HCT116 (cell line): ENCODE measurements around the gene DYNC2LI1. TPM values are rescaled to one million over a fixed set of nuclear protein-coding genes. Genes with fewer than 3 reads are reported as not detected.
A peak's percentile ranks its signal among the peaks of the same experiment; 100 is the strongest.

Source experiments
- ATAC-seq: fragments of 200-7000 bp; cut with Tn5 transposase; 2 replicates; pipeline ENCODE4 v1.9.1; 2020; ENCODE audit warnings: mild to moderate bottlenecking, moderate library complexity
- BruUV-seq: library from RNA; stranded (reverse); fragments of 400-500 nt; replicated peaks from 2 replicates; lab custom pipeline; 2021; lab: Mats Ljungman, UMichigan
- CTCF ChIA-PET: fragments of 300-600 bp; sonication (Branson Sonifier 250); formaldehyde crosslinking; loops from one replicate; lab custom pipeline; 2021; ENCODE audit warnings: antibody characterized with exemption; lab: Charles Lee
- POLR2A ChIA-PET: fragments of 300-600, 350-600 bp; sonication (Branson Sonifier 250); formaldehyde crosslinking; loops from one replicate; lab custom pipeline; 2021; ENCODE audit warnings: antibody characterized with exemption; lab: Charles Lee
- RAD21 ChIA-PET, 2 experiments: fragments of 300-600 bp; sonication (Branson Sonifier 250); formaldehyde crosslinking; loops; one replicate each; lab custom pipeline; 2023; ENCODE audit warnings: low total read pairs in 2 of 2; ENCODE audit not compliant: uncharacterized antibody in 2 of 2, unreplicated experiment in 2 of 2, low non-redundant PET in 1 of 2; lab: Charles Lee
- DNase-seq: peaks from one replicate; pipeline ENCODE4 v3.0.0-alpha.2; 2010; ENCODE audit warnings: low read depth, low spot score
- H2AFZ ChIP-seq: fragments of 200-600 bp; shearing (Covaris generic), sonication (generic); 2 replicates; pipeline ENCODE4 v1.6.1; 2017; ENCODE audit warnings: low read depth, mixed run types, mixed read lengths, antibody characterized with exemption, low read length; ENCODE audit not compliant: poor library complexity, severe bottlenecking
- H3K27ac ChIP-seq: 2 replicates; pipeline ENCODE4 v1.5.1; 2012; ENCODE audit warnings: low read depth, low read length
- H3K27me3 ChIP-seq: fragments of 200-600 bp; sonication (generic); 2 replicates; pipeline ENCODE4 v1.6.1; 2016; ENCODE audit warnings: mixed run types, low read length, mixed read lengths; ENCODE audit not compliant: insufficient read depth
- H3K36me3 ChIP-seq, 2 experiments: fragments of 200-500 bp in 1 of 2; fragments of 200-600 bp in 1 of 2; sonication (Bioruptor generic) in 1 of 2; sonication (generic) in 1 of 2; 2 replicates each; pipeline versions ENCODE4 v1.5.1 to v1.6.1; 2014 to 2016; ENCODE audit warnings: low read length in 2 of 2, inconsistent platforms in 1 of 2, mixed read lengths in 1 of 2, mixed run types in 1 of 2; ENCODE audit not compliant: insufficient read depth in 2 of 2, control insufficient read depth in 1 of 2
- H3K4me1 ChIP-seq, 2 experiments: fragments of 200-600 bp in 1 of 2; sonication (generic) in 1 of 2; 2 replicates each; pipeline versions ENCODE4 v1.5.1 to v1.6.1; 2012 to 2017; ENCODE audit warnings: low read length in 2 of 2, inconsistent platforms in 1 of 2, mild to moderate bottlenecking in 1 of 2, mixed read lengths in 1 of 2, mixed run types in 1 of 2, moderate library complexity in 1 of 2; ENCODE audit not compliant: insufficient read depth in 2 of 2, control insufficient read depth in 1 of 2
- H3K4me2 ChIP-seq: fragments of 200-600 bp; sonication (generic); 2 replicates; pipeline ENCODE4 v1.6.1; 2017; ENCODE audit warnings: mixed run types, low read length, mixed read lengths
- H3K4me3 ChIP-seq, 2 experiments: fragments of 200-600 bp in 1 of 2; sonication (generic) in 1 of 2; replicated peaks in 1 of 2; 2 replicates each; pipeline ENCODE4 v1.5.1; 2011 to 2016; ENCODE audit warnings: low read length in 2 of 2, control low read depth in 1 of 2, low read depth in 1 of 2, mild to moderate bottlenecking in 1 of 2, mixed read lengths in 1 of 2, mixed run types in 1 of 2
- H3K79me2 ChIP-seq: fragments of 200-600 bp; sonication (generic); 2 replicates; pipeline ENCODE4 v1.6.1; 2017; ENCODE audit warnings: mild to moderate bottlenecking, mixed run types, low read length, moderate library complexity, mixed read lengths; ENCODE audit not compliant: insufficient read depth
- H3K9ac ChIP-seq: fragments of 200-600 bp; sonication (generic); 2 replicates; pipeline ENCODE4 v1.6.1; 2016; ENCODE audit warnings: low read length, mixed read lengths
- H3K9me2 ChIP-seq: fragments of 200-600 bp; sonication (generic), shearing (Covaris generic); 2 replicates; pipeline ENCODE4 v1.6.1; 2017; ENCODE audit warnings: mixed run types, mild to moderate bottlenecking, moderate library complexity; ENCODE audit not compliant: insufficient read depth
- H3K9me3 ChIP-seq, 2 experiments: fragments of 200-500 bp in 1 of 2; fragments of 200-600 bp in 1 of 2; sonication (Bioruptor generic) in 1 of 2; sonication (generic) in 1 of 2; 2 replicates each; pipeline ENCODE4 v1.6.1; 2014 to 2017; ENCODE audit warnings: low read length in 2 of 2, mixed read lengths in 2 of 2, inconsistent platforms in 1 of 2, low read depth in 1 of 2, mild to moderate bottlenecking in 1 of 2, mixed run types in 1 of 2, moderate library complexity in 1 of 2; ENCODE audit not compliant: control insufficient read depth in 1 of 2, insufficient read depth in 1 of 2
- H4K20me1 ChIP-seq: fragments of 200-600 bp; sonication (generic), shearing (Covaris generic); 2 replicates; pipeline ENCODE4 v1.6.1; 2017; ENCODE audit warnings: mixed run types, mild to moderate bottlenecking, moderate library complexity; ENCODE audit not compliant: insufficient read depth
- EGR1 ChIP-seq: IDR thresholded peaks from 2 replicates; pipeline ENCODE4 v1.6.1; 2012; ENCODE audit warnings: low read depth
- EZH2 ChIP-seq: fragments of 200-600 bp; sonication (generic); IDR thresholded peaks from 2 replicates; pipeline ENCODE4 v1.6.1; 2017; ENCODE audit warnings: antibody characterized with exemption, mixed run types
- JUND ChIP-seq: IDR thresholded peaks from 2 replicates; pipeline ENCODE4 v1.6.1; 2012
- POLR2A ChIP-seq: IDR thresholded peaks from 2 replicates; pipeline ENCODE4 v1.7.0; 2011; ENCODE audit warnings: borderline replicate concordance; ENCODE audit not compliant: insufficient read depth, insufficient read length; ENCODE audit errors: extremely low read depth
- POLR2AphosphoS5 ChIP-seq: IDR thresholded peaks from 2 replicates; pipeline ENCODE4 v1.6.1; 2011; ENCODE audit warnings: mild to moderate bottlenecking, low read depth, low read length, moderate library complexity
- RAD21 ChIP-seq: IDR thresholded peaks from 2 replicates; pipeline ENCODE4 v1.6.1; 2012; ENCODE audit warnings: low read depth, mild to moderate bottlenecking
- SP1 ChIP-seq: IDR thresholded peaks from 2 replicates; pipeline ENCODE4 v1.6.1; 2012; ENCODE audit warnings: low read depth
- ZNF274 ChIP-seq: fragments of 200-500 bp; sonication (Bioruptor generic); IDR thresholded peaks from 2 replicates; pipeline ENCODE4 v1.6.1; 2014; ENCODE audit warnings: mild to moderate bottlenecking, low read depth, low read length, inconsistent platforms
- intact Hi-C: fragments of 100-400 bp; cut with micrococcal nuclease; formaldehyde crosslinking; loops from 2 replicates; pipeline ENCODE4 v1.10.0; 2022
- total RNA-seq: library from RNA; stranded (reverse); gene quantifications from one replicate; pipeline ENCODE4 v1.2.1, GENCODE V29; 2021; ENCODE audit not compliant: unreplicated experiment
- TF ChIP-seq, protein P1 (sequence below): IDR thresholded peaks from 2 replicates; pipeline ENCODE4 v1.6.1; 2012; ENCODE audit warnings: low read depth
- TF ChIP-seq, protein P2 (sequence below): IDR thresholded peaks from 2 replicates; pipeline ENCODE4 v1.6.1; 2011; ENCODE audit warnings: mild to moderate bottlenecking, low read length, moderate library complexity; ENCODE audit not compliant: insufficient replicate concordance; ENCODE audit errors: extremely low read depth
- TF ChIP-seq, protein P3 (sequence below), 3 experiments: fragments of 200-600 bp in 1 of 3; sonication (generic) in 1 of 3; IDR thresholded peaks in 2 of 3; conservative IDR thresholded peaks in 1 of 3; 2 replicates each; pipeline ENCODE4 v1.5.1; 2012 to 2017; ENCODE audit warnings: low read depth in 2 of 3, low read length in 2 of 3, antibody characterized with exemption in 1 of 3, borderline replicate concordance in 1 of 3, control low read depth in 1 of 3, mild to moderate bottlenecking in 1 of 3, mixed read lengths in 1 of 3, mixed run types in 1 of 3, moderate library complexity in 1 of 3; ENCODE audit not compliant: insufficient read depth in 1 of 3

Gene DYNC2LI1
- total RNA-seq, 1 experiment from 2014 or later: 16.7 TPM

DNA sequence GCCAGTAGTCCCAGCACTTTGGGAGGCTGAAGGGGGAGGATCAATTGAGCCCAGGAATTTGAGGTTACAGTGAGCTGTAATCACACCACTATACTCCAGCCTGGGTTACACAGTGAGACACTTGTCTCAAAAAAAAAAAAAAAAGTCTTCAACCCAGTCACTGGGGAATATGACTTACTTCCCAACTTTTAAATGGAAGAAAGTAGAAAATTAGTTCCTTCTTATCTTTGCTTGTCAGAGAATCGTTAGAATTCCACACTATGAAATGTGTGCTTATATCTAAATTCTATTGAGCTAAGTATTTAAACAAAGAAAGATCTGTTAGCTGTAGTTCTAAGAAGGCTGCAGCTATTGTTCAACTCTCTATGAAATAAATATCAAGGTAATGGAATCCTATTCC lies 22.4 kb downstream of the DYNC2LI1 start (continued):
- TF ChIP-seq ZNF274: no peak

DNA sequence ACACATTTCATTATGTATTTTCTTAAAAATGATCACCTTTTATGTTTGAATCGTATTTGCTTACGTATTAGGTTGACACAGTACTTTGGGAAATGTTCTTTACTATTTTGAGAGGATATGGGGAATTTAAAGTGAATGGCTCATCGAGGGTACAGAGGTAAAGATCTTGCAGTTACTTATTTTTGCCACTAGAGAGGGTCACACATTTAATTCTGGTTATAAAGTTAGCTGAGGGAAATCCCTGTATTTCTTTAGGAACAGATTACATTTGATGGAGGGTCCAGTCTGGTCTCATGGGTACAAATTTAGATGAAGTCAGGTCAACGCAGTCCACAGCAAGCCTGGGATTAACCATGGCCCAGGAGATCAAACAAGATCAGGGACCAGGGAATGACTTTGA lies 24.5 kb downstream of the DYNC2LI1 start:
- Histone ChIP-seq H3K27me3 (no peaks in the 10 kb centered on the region), H4K20me1 (no peaks in the 10 kb centered on the region), H3K4me2 (no peak overlapping the region), H3K4me3 (no peak overlapping the region), H3K4me1 (no peaks in the 10 kb centered on the region), H3K9me2 (no peaks in the 10 kb centered on the region), H3K79me2 (no peaks in the 10 kb centered on the region), H3K9me3 (no peaks in the 10 kb centered on the region), H2AFZ (no peak overlapping the region), H3K36me3 (no peaks in the 10 kb centered on the region), H3K27ac (no peak overlapping the region), H3K9ac (no peak overlapping the region)
- ChIA-PET CTCF (interaction anchor here (0.7 to 1.2 kb wide), 2 partner anchors 9 to 193 kb away, joined by 3 read pairs; no protein-coding TSS in a partner anchor), RAD21 (no interaction called here), POLR2A (no interaction called here)
- TF ChIP-seq POLR2A (no peak), EGR1 (no peak), JUND (no peak), POLR2AphosphoS5 (no peak), EZH2 (no peak), SP1 (no peak), RAD21 (peak; percentile 37; the same call in 1 of the 2 replicates)
- TF ChIP-seq, protein P1, sequence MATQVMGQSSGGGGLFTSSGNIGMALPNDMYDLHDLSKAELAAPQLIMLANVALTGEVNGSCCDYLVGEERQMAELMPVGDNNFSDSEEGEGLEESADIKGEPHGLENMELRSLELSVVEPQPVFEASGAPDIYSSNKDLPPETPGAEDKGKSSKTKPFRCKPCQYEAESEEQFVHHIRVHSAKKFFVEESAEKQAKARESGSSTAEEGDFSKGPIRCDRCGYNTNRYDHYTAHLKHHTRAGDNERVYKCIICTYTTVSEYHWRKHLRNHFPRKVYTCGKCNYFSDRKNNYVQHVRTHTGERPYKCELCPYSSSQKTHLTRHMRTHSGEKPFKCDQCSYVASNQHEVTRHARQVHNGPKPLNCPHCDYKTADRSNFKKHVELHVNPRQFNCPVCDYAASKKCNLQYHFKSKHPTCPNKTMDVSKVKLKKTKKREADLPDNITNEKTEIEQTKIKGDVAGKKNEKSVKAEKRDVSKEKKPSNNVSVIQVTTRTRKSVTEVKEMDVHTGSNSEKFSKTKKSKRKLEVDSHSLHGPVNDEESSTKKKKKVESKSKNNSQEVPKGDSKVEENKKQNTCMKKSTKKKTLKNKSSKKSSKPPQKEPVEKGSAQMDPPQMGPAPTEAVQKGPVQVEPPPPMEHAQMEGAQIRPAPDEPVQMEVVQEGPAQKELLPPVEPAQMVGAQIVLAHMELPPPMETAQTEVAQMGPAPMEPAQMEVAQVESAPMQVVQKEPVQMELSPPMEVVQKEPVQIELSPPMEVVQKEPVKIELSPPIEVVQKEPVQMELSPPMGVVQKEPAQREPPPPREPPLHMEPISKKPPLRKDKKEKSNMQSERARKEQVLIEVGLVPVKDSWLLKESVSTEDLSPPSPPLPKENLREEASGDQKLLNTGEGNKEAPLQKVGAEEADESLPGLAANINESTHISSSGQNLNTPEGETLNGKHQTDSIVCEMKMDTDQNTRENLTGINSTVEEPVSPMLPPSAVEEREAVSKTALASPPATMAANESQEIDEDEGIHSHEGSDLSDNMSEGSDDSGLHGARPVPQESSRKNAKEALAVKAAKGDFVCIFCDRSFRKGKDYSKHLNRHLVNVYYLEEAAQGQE: no peak
- TF ChIP-seq, protein P2, sequence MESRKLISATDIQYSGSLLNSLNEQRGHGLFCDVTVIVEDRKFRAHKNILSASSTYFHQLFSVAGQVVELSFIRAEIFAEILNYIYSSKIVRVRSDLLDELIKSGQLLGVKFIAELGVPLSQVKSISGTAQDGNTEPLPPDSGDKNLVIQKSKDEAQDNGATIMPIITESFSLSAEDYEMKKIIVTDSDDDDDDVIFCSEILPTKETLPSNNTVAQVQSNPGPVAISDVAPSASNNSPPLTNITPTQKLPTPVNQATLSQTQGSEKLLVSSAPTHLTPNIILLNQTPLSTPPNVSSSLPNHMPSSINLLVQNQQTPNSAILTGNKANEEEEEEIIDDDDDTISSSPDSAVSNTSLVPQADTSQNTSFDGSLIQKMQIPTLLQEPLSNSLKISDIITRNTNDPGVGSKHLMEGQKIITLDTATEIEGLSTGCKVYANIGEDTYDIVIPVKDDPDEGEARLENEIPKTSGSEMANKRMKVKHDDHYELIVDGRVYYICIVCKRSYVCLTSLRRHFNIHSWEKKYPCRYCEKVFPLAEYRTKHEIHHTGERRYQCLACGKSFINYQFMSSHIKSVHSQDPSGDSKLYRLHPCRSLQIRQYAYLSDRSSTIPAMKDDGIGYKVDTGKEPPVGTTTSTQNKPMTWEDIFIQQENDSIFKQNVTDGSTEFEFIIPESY: no peak
- TF ChIP-seq, protein P3, sequence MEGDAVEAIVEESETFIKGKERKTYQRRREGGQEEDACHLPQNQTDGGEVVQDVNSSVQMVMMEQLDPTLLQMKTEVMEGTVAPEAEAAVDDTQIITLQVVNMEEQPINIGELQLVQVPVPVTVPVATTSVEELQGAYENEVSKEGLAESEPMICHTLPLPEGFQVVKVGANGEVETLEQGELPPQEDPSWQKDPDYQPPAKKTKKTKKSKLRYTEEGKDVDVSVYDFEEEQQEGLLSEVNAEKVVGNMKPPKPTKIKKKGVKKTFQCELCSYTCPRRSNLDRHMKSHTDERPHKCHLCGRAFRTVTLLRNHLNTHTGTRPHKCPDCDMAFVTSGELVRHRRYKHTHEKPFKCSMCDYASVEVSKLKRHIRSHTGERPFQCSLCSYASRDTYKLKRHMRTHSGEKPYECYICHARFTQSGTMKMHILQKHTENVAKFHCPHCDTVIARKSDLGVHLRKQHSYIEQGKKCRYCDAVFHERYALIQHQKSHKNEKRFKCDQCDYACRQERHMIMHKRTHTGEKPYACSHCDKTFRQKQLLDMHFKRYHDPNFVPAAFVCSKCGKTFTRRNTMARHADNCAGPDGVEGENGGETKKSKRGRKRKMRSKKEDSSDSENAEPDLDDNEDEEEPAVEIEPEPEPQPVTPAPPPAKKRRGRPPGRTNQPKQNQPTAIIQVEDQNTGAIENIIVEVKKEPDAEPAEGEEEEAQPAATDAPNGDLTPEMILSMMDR (IDR thresholded peaks at IDR 0.05 in 2 of 3, conservative IDR thresholded peaks at IDR 0.05 in 1 of 3; ENCODE audit: borderline replicate concordance in 1 of 3, insufficient read depth in 1 of 3, low read depth in 2 of 3, low read length in 2 of 3): peak in 1 of 3 experiments; percentile 54; a peak in 2 of 6 replicates
- DNase-seq: no peak
- peak; percentile 74 for ATAC-seq
- intact Hi-C loops: no loop called here
- no TSS peak for BruUV-seq
